HG02763 (cell line): Measurements from ENCODE around the gene PRXL2B.
"Not testable (repeated sequence)": the region's sequence is repeated elsewhere in the genome, so short reads cannot be mapped to it uniquely, and the experiment has no call there.

Experiments
- ATAC-seq: cut with Tn5 transposase; IDR thresholded peaks from one replicate; pipeline ENCODE4 v1.9.1; 2021; ENCODE audit warnings: mild to moderate bottlenecking, moderate library complexity; ENCODE audit not compliant: unreplicated experiment

Gene PRXL2B

GRCh38 chr1:2564006-2564814, 22.4 kb upstream of the PRXL2B start:
- no peak for ATAC-seq

DNA sequence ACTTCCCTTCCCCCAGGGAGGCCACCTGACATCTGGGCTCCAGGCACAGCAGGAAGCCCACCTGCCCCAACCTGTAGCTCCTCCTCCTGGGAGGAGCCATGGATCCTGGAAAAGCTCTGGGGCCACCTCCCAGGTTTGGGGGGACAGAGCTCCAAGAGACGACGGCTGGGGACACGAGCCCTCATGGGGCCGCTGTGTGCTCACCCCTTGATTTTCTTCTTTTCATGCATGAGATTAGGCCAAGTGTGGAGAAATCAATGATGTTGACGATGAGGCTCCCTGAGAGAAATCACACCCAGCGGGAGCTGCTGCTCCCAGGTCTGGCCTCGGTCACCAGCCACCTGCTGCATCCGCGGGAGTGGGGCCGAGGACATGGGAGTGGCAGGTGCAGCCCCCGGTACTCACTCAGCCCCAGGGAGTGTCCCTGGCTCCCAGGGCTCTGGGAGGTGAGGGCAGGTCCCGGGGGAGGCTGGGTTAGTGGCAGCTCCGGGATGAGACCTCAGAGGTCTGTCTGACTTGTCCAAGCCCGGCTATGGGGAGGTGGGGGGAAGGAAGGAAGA, 21.7 kb upstream of the PRXL2B start:
- no peak for ATAC-seq

GRCh38 chr1:2566101-2567045, 20.2 kb upstream of the PRXL2B start:
- ATAC-seq = no peak

DNA sequence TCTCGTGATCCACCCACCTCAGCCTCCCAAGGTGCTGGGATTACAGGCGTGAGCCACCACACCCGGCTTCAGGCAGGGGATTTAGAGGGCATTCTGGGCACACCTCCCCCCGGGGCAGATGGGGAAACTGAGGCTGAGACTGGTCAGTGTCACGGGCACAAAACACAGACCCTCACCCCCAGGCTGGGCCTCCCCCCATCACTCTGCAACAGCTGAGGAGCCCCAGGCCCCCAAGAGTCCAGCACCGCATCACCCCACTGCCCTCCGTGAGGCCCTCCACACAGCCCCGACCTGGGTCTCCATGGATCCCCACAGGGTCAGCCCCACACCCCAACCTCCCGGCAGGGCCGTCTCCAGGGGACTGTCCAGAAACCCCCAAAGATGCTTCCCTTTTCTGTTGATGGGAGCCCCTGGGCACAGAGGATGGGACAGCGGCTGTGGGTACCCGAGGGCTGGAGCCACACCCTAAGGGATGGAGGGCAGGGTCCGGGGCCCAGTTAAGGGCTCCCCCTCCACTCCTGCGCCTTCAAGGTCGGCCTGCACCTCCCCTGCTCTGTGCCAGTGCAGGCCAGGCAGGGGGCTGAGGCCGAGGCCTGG, 19.4 kb upstream of the PRXL2B start:
- no peak for ATAC-seq

GRCh38 chr1:2568187-2568816, 18.3 kb upstream of the PRXL2B start:
- ATAC-seq = not testable (repeated sequence)

DNA sequence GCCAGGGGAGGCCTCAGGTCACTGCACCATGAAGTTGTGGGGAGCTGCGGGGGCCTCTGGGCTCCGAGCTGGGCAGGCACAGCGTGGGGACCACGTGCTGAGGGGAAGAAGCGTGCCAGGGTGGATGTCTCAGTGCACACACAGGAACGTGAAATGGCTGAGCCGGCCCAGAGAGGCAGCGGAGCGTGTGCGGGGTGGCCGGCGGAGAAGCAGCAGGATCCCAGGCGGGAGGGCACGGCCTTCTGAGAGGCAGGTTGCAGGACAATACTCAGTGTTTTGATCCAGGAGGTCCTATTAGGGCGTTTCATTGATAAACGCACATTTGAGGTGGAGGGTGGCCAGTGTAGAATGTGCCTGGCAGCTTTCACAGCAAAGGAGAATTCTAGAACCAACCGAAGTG, 17.5 kb upstream of the PRXL2B start:
- ATAC-seq = no peak

DNA sequence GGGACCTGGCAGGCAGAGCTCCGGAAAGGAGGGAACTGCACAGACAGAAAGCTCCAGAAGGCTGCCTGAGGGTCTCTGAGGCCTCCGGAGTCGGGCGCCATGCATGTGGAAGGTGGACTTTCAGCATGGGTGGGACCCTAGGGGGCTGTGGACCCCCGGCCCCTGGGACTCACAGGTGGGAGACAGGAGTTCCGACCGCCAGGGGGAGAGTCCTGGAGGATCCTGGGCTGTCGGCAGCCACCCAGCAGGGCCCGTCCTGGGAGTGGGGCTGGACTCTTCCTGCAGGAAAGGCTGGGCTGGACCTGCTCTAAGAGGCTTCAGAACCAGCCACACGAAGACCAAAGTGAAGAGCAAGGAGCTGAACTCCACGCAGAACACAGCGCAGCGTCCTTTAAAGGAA, 16.9 kb upstream of the PRXL2B start:
- not testable (repeated sequence) for ATAC-seq

DNA sequence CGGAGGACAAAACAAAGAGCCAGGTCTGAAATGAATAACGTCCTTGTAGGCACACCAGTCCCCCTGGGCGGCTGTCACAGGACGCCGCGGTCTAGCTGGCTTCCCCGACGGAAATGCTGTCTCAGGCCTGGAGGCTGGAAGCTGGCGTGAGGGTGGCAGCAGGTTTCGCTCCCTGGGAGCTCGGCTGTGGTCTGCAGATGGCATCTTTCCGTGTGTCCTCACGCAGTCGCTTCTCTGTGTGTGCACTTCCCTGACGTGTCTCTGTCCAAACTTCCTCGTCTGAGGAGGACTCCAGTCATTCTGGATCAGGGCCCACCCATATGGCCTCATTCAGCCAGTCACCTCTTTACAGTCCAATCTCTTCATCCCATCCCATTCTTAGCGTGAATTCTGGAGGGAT, 16.2 kb upstream of the PRXL2B start:
- ATAC-seq = no peak

DNA sequence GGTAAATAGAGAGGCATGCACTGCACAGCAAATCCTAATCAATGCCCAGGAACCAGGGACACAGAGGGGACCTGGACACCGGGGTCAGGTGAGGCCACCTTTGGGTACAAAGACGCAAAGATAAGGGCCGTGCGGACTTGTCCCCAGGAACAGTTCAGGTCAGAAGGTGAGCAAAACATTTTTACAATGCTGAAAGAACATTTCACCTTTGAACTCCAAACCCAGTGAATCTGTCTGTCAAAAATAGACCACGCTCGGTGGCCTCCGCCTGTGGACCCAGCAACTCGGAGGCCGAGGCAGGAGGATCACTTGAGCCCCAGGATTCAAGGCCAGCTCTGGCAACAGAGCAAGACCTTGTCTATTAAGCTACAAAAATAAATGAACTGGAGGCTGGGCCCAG, 15.2 kb upstream of the PRXL2B start:
- no peak for ATAC-seq

DNA sequence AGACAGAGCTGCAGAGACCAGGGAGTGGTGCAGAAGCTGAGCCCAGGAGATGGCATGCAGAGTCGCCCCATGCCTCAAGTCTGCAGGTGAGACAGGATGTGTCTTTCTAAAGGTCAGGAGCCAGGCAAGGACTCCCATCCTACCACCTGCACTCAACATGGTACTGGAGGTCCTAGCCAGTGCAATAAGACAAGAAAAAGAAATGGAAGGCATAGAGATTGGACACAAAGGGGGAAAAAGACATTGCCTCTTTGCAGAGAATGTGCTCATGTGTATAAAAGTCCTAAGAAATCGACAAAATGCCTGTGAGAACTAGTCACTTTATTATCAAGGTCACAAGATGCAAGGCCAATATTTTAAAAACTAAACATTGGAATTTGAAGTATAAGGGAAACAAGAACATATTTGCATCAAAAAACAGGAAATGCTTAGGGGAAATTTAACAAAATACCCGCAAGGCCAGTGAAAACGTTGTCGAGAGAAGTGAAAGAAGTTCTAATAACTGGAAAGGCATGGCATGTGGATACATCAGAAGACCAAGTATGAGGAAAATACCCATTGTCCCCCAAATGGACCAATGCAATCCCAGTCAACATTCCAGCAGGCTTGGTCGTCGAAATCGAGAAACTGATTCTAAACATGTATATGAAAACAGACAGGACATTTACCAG, 13.2 kb upstream of the PRXL2B start:
- no peak for ATAC-seq

DNA sequence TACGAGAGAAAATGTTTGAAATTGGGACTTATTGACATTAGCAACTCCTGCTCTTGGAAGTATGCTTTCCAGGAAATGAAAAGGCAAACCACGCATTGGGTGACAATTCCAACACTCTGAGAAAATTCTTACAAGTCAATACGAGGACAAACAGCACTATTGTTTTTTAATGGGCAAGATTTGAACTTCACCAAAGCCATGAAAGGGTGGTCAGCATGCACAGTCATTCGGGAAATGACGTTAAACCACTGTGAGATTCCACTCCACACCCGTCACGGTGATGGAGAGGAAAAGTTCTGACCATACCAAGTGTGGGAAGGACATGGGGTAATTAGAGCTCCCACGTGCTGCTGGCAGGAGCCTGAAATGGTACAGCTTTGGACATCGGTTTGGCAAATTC, 12.2 kb upstream of the PRXL2B start:
- no peak for ATAC-seq

- no peak for ATAC-seq
These were observed 10.5 kb upstream of the PRXL2B start for GRCh38 chr1:2575801-2576663.

DNA sequence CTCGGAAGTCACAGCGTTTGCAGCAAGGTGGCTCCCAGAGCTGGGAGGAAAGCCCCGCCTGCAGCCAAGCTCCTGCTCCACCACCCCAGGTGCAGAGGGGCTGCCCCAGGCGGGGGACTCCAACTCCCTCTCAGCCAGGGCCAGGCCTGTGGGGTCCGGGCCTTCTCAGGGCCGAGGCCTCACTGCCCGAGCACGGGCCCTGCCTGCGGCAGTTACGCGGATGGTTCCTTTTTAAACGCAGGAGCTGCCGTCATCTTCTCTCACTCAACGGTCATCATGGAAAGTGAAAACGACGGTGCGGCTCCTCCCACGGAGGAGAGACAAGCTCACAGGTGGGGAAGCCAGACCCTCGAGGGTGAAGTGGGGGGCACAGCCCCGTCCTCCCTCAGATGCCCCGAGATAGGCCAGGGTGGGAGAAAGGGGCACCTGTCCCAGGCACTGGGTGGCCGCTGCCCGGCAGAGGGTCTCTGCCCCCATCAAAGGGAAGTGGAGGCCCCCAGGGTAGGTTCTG, 9.0 kb upstream of the PRXL2B start:
- ATAC-seq = not testable (repeated sequence)

- ATAC-seq = no peak
These were observed 7.8 kb upstream of the PRXL2B start for GRCh38 chr1:2578758-2579118.

GRCh38 chr1:2580691-2581090, 5.9 kb upstream of the PRXL2B start:
- no peak for ATAC-seq

DNA sequence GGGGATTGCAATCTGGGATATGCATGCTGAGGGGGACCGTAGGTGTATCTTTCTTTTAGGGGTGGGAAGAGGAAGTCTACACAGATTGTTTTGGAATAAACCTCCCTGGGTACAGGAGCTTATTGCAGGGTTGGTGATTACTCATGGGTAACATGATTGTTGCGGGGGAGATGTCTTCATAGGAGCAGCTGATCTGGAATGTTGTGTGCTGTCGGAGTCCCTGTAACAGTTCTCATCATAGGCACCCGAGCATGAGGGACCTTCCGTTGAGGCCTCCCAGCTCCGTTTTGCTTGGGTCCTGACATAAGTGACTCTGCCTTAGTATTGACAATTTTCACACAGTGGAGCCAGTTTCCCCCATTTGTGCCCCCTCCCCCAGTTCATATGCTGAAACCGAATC, 4.2 kb upstream of the PRXL2B start:
- no peak for ATAC-seq

DNA sequence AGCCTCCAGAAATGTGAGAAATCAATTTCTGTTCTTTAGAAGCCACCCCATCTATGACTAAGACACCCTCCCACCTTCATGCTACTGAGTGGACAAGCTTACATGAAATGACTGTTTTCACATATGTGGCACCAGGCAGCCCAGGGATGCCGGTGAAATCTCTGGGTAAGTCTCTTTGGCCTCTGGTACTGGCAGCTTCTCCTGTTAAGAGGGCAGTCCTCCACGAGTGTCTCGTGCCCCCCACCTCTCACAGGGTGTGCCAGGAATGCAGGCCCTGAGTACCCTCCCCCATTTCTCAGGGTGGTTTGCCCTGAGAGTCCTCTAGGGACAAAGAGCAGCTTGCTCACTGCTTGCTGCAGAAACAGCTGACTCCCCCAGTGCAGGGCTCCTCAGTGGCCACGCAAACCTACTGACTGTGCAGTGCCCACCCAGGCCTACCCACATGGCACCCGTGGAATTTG, 3.2 kb upstream of the PRXL2B start:
- ATAC-seq = no peak

- no peak for ATAC-seq
These were observed 2.7 kb upstream of the PRXL2B start for GRCh38 chr1:2583871-2584351.
